Naive thymus-derived CD8-positive, alpha-beta T cell (primary cell): ENCODE measurements around the gene SMNDC1. TPM values are rescaled to one million over a fixed set of nuclear protein-coding genes. Genes with fewer than 3 reads are reported as not detected.

Experiments used
- ATAC-seq, 2 donors: fragments of 150-1000 bp; cut with Tn5 transposase in 1 of 2; sonication (Bioruptor Pico), chemical (Tn5 transposase) in 1 of 2; 1 replicate in 1 of 2; 2 replicates in 1 of 2; pipeline ENCODE4 v1.10.0; 2021; ENCODE audit warnings: mild to moderate bottlenecking in 2 of 2, moderate library complexity in 2 of 2
- POLR2A ChIA-PET: fragments of 350-600 bp; sonication (Branson Sonifier 250); formaldehyde crosslinking; loops from one replicate; lab custom pipeline; 2021; ENCODE audit warnings: antibody characterized with exemption; lab: Charles Lee
- DNase-seq, 10 donors: peaks; one replicate each; pipeline versions ENCODE4 v3.0.0 to v3.0.0-alpha.2; 2020 to 2022
- H3K27ac Mint-ChIP-seq, 10 donors: one replicate each; pipeline ENCODE4 v1.8.0; 2020 to 2022; ENCODE audit warnings: mild to moderate bottlenecking in 10 of 10, mixed read lengths in 10 of 10, moderate library complexity in 4 of 10, inconsistent platforms in 1 of 10
- H3K27me3 Mint-ChIP-seq, 5 donors: one replicate each; pipeline ENCODE4 v1.8.0; 2021 to 2022; ENCODE audit warnings: mixed read lengths in 5 of 5
- H3K36me3 Mint-ChIP-seq, 3 donors: one replicate each; pipeline ENCODE4 v1.8.0; 2020 to 2022; ENCODE audit warnings: mixed read lengths in 3 of 3, mild to moderate bottlenecking in 2 of 3, inconsistent platforms in 1 of 3
- H3K4me1 Mint-ChIP-seq, 4 donors: one replicate each; pipeline ENCODE4 v1.8.0; 2021 to 2022; ENCODE audit warnings: mixed read lengths in 4 of 4
- H3K4me3 Mint-ChIP-seq, 10 donors: one replicate each; pipeline ENCODE4 v1.8.0; 2020 to 2022; ENCODE audit warnings: mild to moderate bottlenecking in 10 of 10, mixed read lengths in 10 of 10, moderate library complexity in 6 of 10, inconsistent platforms in 1 of 10
- H3K9me3 Mint-ChIP-seq, 9 donors: one replicate each; pipeline ENCODE4 v1.8.0; 2020 to 2022; ENCODE audit warnings: mixed read lengths in 9 of 9, mild to moderate bottlenecking in 3 of 9, inconsistent platforms in 1 of 9, moderate library complexity in 1 of 9
- polyA plus RNA-seq, 3 donors: library from polyadenylated mRNA; unstranded; fragments of 300-500 nt; fragmentation: Illumina TruSeq; gene quantifications; one replicate each; pipeline ENCODE4 v1.2.3, GENCODE V29; 2021
- total RNA-seq, 8 experiments: library from RNA in 2 of 8; stranded (reverse) in 2 of 8; gene quantifications; one replicate each; pipeline ENCODE4 v1.2.3 and lab custom pipeline; 2021 to 2026

The SMNDC1 gene
- total RNA-seq, result 10 to 100 TPM; 37.3 to 39.5 TPM
- 10 to 100 TPM; 13.0 to 14.5 (median 13.0) TPM for polyA plus RNA-seq
- total RNA-seq (lab: John Stamatoyannopoulos, UW), result 17.3 to 26.8 (median 22.5) reads per million in 6 experiments

GRCh38 chr10:110304780-110305421 is at the start of gene SMNDC1:
SMNDC1 (minus strand) TSS chr10:110304920; CDS start chr10:110303587, 1,333 bp downstream.
- POLR2A ChIA-PET, result interaction anchor here (0.6 to 2.8 kb wide), 17 partner anchors 9 to 297 kb away, joined by 3 to 33 read pairs (median 4); partner anchors contain the start of genes ADD3, MXI1 and SMC3
- H3K4me1 Mint-ChIP-seq, result peaks cover 18 to 59% (median 44%) of the 10 kb centered on the region in 4 donors
- DNase-seq (peak; percentile 93 to 98 (median 97)), ATAC-seq (peak; percentile 89 to 91)
- peak within 1 kb of the TSS; percentile 97 to 100 (median 99) for H3K27ac Mint-ChIP-seq
- no peaks in the 10 kb centered on the region for H3K27me3 Mint-ChIP-seq
- H3K9me3 Mint-ChIP-seq, result no peaks in the 10 kb centered on the region
- H3K36me3 Mint-ChIP-seq, result peaks cover 0 to 37% (median 6%) of the 10 kb centered on the region in 3 donors
- H3K4me3 Mint-ChIP-seq, result peak within 1 kb of the TSS; percentile 90 to 99 (median 96)

- DNase-seq (peak; percentile 32 to 81 (median 51)), ATAC-seq (peak; percentile 68 to 69)
- H3K27ac Mint-ChIP-seq, result peak overlapping the region in 4 of 10 donors; percentile 11 to 90 (median 36)
- no peaks in the 10 kb centered on the region for H3K9me3 Mint-ChIP-seq
- H3K4me3 Mint-ChIP-seq, result peak overlapping the region in 2 of 10 donors; percentile 5 to 26
- peaks cover 1 to 56% (median 22%) of the 10 kb centered on the region in 4 donors for H3K4me1 Mint-ChIP-seq
- POLR2A ChIA-PET, result no interaction called here
- H3K36me3 Mint-ChIP-seq, result no peaks in the 10 kb centered on the region
- peaks cover 2 to 21% (median 14%) of the 10 kb centered on the region in 5 donors for H3K27me3 Mint-ChIP-seq
Measured at GRCh38 chr10:110354322-110354766, 49.6 kb upstream of the SMNDC1 start.

GRCh38 chr10:110353244-110354119 is 48.8 kb upstream of the SMNDC1 start:
- Mint-ChIP-seq H3K4me3 (peak overlapping the region in 1 of 10 donors; percentile 40), H3K27me3 (peaks cover 2 to 23% (median 14%) of the 10 kb centered on the region in 5 donors), H3K36me3 (no peaks in the 10 kb centered on the region), H3K27ac (peak overlapping the region in 4 of 10 donors; percentile 22 to 90 (median 30)), H3K9me3 (no peaks in the 10 kb centered on the region), H3K4me1 (peaks cover 1 to 53% (median 22%) of the 10 kb centered on the region in 4 donors)
- ATAC-seq (peak in 1 of 2 donors; percentile 49), DNase-seq (no peak)
- POLR2A ChIA-PET, result no interaction called here

- POLR2A ChIA-PET, result no interaction called here
- Mint-ChIP-seq H3K9me3 (no peaks in the 10 kb centered on the region), H3K4me1 (peaks cover 0 to 47% (median 22%) of the 10 kb centered on the region in 4 donors), H3K4me3 (no peak overlapping the region), H3K27ac (no peak overlapping the region), H3K36me3 (no peaks in the 10 kb centered on the region), H3K27me3 (peaks cover 2 to 18% (median 14%) of the 10 kb centered on the region in 5 donors)
- ATAC-seq (no peak), DNase-seq (no peak)
Measured at GRCh38 chr10:110352930-110353243, 48.2 kb upstream of the SMNDC1 start.

- Mint-ChIP-seq H3K27me3 (peaks cover 2 to 17% (median 14%) of the 10 kb centered on the region in 5 donors), H3K36me3 (no peaks in the 10 kb centered on the region), H3K27ac (no peak overlapping the region), H3K4me3 (no peak overlapping the region), H3K4me1 (peaks cover 0 to 27% (median 16%) of the 10 kb centered on the region in 4 donors), H3K9me3 (no peaks in the 10 kb centered on the region)
- DNase-seq (no peak), ATAC-seq (no peak)
- POLR2A ChIA-PET, result no interaction called here
Measured at GRCh38 chr10:110350812-110351211, 46.1 kb upstream of the SMNDC1 start.

GRCh38 chr10:110349831-110350230 is 45.1 kb upstream of the SMNDC1 start:
- POLR2A ChIA-PET, result no interaction called here
- DNase-seq, result no peak
- H3K27me3 Mint-ChIP-seq, result peaks cover 2 to 17% (median 14%) of the 10 kb centered on the region in 5 donors
- H3K9me3 Mint-ChIP-seq, result no peaks in the 10 kb centered on the region
- no peak overlapping the region for H3K27ac Mint-ChIP-seq
- peaks cover 0 to 18% (median 10%) of the 10 kb centered on the region in 4 donors for H3K4me1 Mint-ChIP-seq
- H3K4me3 Mint-ChIP-seq, result no peak overlapping the region
- no peak for ATAC-seq
- H3K36me3 Mint-ChIP-seq, result no peaks in the 10 kb centered on the region

GRCh38 chr10:110349386-110349785 is 44.7 kb upstream of the SMNDC1 start:
- no peaks in the 10 kb centered on the region for H3K36me3 Mint-ChIP-seq
- no peak overlapping the region for H3K27ac Mint-ChIP-seq
- DNase-seq (no peak), ATAC-seq (no peak)
- no peak overlapping the region for H3K4me3 Mint-ChIP-seq
- H3K4me1 Mint-ChIP-seq, result peaks cover 0 to 14% (median 8%) of the 10 kb centered on the region in 4 donors
- no peaks in the 10 kb centered on the region for H3K9me3 Mint-ChIP-seq
- H3K27me3 Mint-ChIP-seq, result peaks cover 2 to 19% (median 15%) of the 10 kb centered on the region in 5 donors
- POLR2A ChIA-PET, result no interaction called here

- H3K27ac Mint-ChIP-seq, result no peak overlapping the region
- DNase-seq (no peak), ATAC-seq (no peak)
- no peaks in the 10 kb centered on the region for H3K36me3 Mint-ChIP-seq
- peaks cover 2 to 24% (median 17%) of the 10 kb centered on the region in 5 donors for H3K27me3 Mint-ChIP-seq
- no peaks in the 10 kb centered on the region for H3K9me3 Mint-ChIP-seq
- no peak overlapping the region for H3K4me3 Mint-ChIP-seq
- peaks cover 0 to 4% (median 1%) of the 10 kb centered on the region in 4 donors for H3K4me1 Mint-ChIP-seq
- POLR2A ChIA-PET, result no interaction called here
Measured at GRCh38 chr10:110348336-110348735, 43.6 kb upstream of the SMNDC1 start.

GRCh38 chr10:110346914-110347313 is 42.2 kb upstream of the SMNDC1 start:
- H3K27me3 Mint-ChIP-seq, result peaks cover 4 to 29% (median 11%) of the 10 kb centered on the region in 5 donors
- ATAC-seq (no peak), DNase-seq (no peak)
- H3K27ac Mint-ChIP-seq, result no peak overlapping the region
- H3K9me3 Mint-ChIP-seq, result no peaks in the 10 kb centered on the region
- POLR2A ChIA-PET, result no interaction called here
- H3K36me3 Mint-ChIP-seq, result no peaks in the 10 kb centered on the region
- H3K4me1 Mint-ChIP-seq, result peaks cover 0 to 1% (median 0%) of the 10 kb centered on the region in 4 donors
- H3K4me3 Mint-ChIP-seq, result no peak overlapping the region

- ATAC-seq, result no peak
- no peak for DNase-seq
- H3K27ac Mint-ChIP-seq, result no peak overlapping the region
- H3K36me3 Mint-ChIP-seq, result no peaks in the 10 kb centered on the region
- H3K4me3 Mint-ChIP-seq, result no peak overlapping the region
- peaks cover 2 to 26% (median 6%) of the 10 kb centered on the region in 5 donors for H3K27me3 Mint-ChIP-seq
- H3K9me3 Mint-ChIP-seq, result no peaks in the 10 kb centered on the region
- POLR2A ChIA-PET, result interaction anchor here (0.7 kb wide), 1 partner anchor 40 kb away, joined by 3 read pairs; no protein-coding TSS in a partner anchor
- peaks cover 0 to 1% (median under 1%) of the 10 kb centered on the region in 4 donors for H3K4me1 Mint-ChIP-seq
Measured at GRCh38 chr10:110345286-110345685, 40.6 kb upstream of the SMNDC1 start.

GRCh38 chr10:110344622-110345021 is 39.9 kb upstream of the SMNDC1 start:
- H3K4me3 Mint-ChIP-seq, result no peak overlapping the region
- H3K9me3 Mint-ChIP-seq, result no peaks in the 10 kb centered on the region
- DNase-seq (no peak), ATAC-seq (no peak)
- H3K27ac Mint-ChIP-seq, result no peak overlapping the region
- POLR2A ChIA-PET, result no interaction called here
- no peaks in the 10 kb centered on the region for H3K36me3 Mint-ChIP-seq
- peaks cover 0 to 2% (median under 1%) of the 10 kb centered on the region in 4 donors for H3K4me1 Mint-ChIP-seq
- peaks cover 3 to 33% (median 7%) of the 10 kb centered on the region in 5 donors for H3K27me3 Mint-ChIP-seq

GRCh38 chr10:110343947-110344346 is 39.2 kb upstream of the SMNDC1 start:
- peaks cover 3 to 33% (median 7%) of the 10 kb centered on the region in 5 donors for H3K27me3 Mint-ChIP-seq
- H3K36me3 Mint-ChIP-seq, result no peaks in the 10 kb centered on the region
- ATAC-seq (no peak), DNase-seq (no peak)
- H3K9me3 Mint-ChIP-seq, result no peaks in the 10 kb centered on the region
- H3K4me3 Mint-ChIP-seq, result no peak overlapping the region
- POLR2A ChIA-PET, result no interaction called here
- no peak overlapping the region for H3K27ac Mint-ChIP-seq
- H3K4me1 Mint-ChIP-seq, result peaks cover 0 to 2% (median under 1%) of the 10 kb centered on the region in 4 donors
